Neuronal stem cell (in vitro differentiated cells): Measurements from ENCODE around the gene ZFTA.

Experiments
- DNase-seq: peaks from one replicate; pipeline ENCODE4 v3.0.0-alpha.2; 2013; ENCODE audit warnings: low spot score
- H2AFZ ChIP-seq: one replicate; pipeline ENCODE4 v1.6.1; 2013; ENCODE audit warnings: mild to moderate bottlenecking, low read length, inconsistent platforms
- H2AK5ac ChIP-seq: 2 replicates; pipeline ENCODE4 v1.6.1; 2013; ENCODE audit warnings: low read depth, mild to moderate bottlenecking, inconsistent platforms, low read length, moderate library complexity, mixed read lengths
- H2BK120ac ChIP-seq: 2 replicates; pipeline ENCODE4 v1.6.1; 2013; ENCODE audit warnings: low read depth, mild to moderate bottlenecking, inconsistent platforms, low read length, moderate library complexity, mixed read lengths
- H2BK12ac ChIP-seq: one replicate; pipeline ENCODE4 v1.6.1; 2013; ENCODE audit warnings: low read length, inconsistent platforms
- H2BK15ac ChIP-seq: 2 replicates; pipeline ENCODE4 v1.6.1; 2013; ENCODE audit warnings: mild to moderate bottlenecking, low read length, inconsistent platforms, mixed read lengths
- H2BK5ac ChIP-seq: one replicate; pipeline ENCODE4 v1.6.1; 2013; ENCODE audit warnings: inconsistent platforms, mild to moderate bottlenecking, low read length, moderate library complexity
- H3K14ac ChIP-seq: one replicate; pipeline ENCODE4 v1.6.1; 2013; ENCODE audit warnings: low read length, inconsistent platforms
- H3K18ac ChIP-seq: 2 replicates; pipeline ENCODE4 v1.6.1; 2013; ENCODE audit warnings: low read length, inconsistent platforms
- H3K23ac ChIP-seq: 2 replicates; pipeline ENCODE4 v1.6.1; 2013; ENCODE audit warnings: low read depth, mild to moderate bottlenecking, mixed read lengths, low read length, inconsistent platforms; ENCODE audit not compliant: poor library complexity
- H3K27ac ChIP-seq: replicated peaks from 3 replicates; pipeline ENCODE4 v1.5.1; 2013; ENCODE audit warnings: low read length, inconsistent platforms
- H3K27me3 ChIP-seq, 3 experiments: 2 replicates each; pipeline ENCODE4 v1.6.1; 2013; ENCODE audit warnings: low read length in 3 of 3, mild to moderate bottlenecking in 2 of 3, inconsistent platforms in 1 of 3, low read depth in 1 of 3, mixed read lengths in 1 of 3, moderate library complexity in 1 of 3; ENCODE audit not compliant: control insufficient read depth in 3 of 3, insufficient read depth in 3 of 3
- H3K36me3 ChIP-seq, 2 donors: replicated peaks in 1 of 2; 2 replicates each; pipeline ENCODE4 v1.6.1; 2013; ENCODE audit warnings: low read length in 2 of 2; ENCODE audit not compliant: control insufficient read depth in 2 of 2, insufficient read depth in 2 of 2
- H3K4ac ChIP-seq: 2 replicates; pipeline ENCODE4 v1.6.1; 2013; ENCODE audit warnings: inconsistent platforms, mild to moderate bottlenecking, low read length, moderate library complexity
- H3K4me1 ChIP-seq, 2 donors: 1 replicate in 1 of 2; 2 replicates in 1 of 2; pipeline ENCODE4 v1.6.1; 2013; ENCODE audit warnings: low read length in 2 of 2, low read depth in 1 of 2; ENCODE audit not compliant: control insufficient read depth in 2 of 2, insufficient read depth in 1 of 2
- H3K4me2 ChIP-seq: one replicate; pipeline ENCODE4 v1.6.1; 2013; ENCODE audit warnings: mild to moderate bottlenecking, low read length, inconsistent platforms; ENCODE audit not compliant: insufficient read depth, poor library complexity, severe bottlenecking
- H3K4me3 ChIP-seq, 2 donors: 2 replicates each; pipeline ENCODE4 v1.5.1; 2013; ENCODE audit warnings: low read length in 2 of 2, mild to moderate bottlenecking in 2 of 2, inconsistent platforms in 1 of 2, moderate library complexity in 1 of 2
- H3K79me1 ChIP-seq: one replicate; pipeline ENCODE4 v1.6.1; 2013; ENCODE audit warnings: low read depth, mild to moderate bottlenecking, inconsistent platforms, low read length, moderate library complexity
- H3K9ac ChIP-seq: one replicate; pipeline ENCODE4 v1.6.1; 2013; ENCODE audit warnings: mild to moderate bottlenecking, low read depth, low read length, inconsistent platforms; ENCODE audit not compliant: poor library complexity
- H3K9me3 ChIP-seq, 2 donors: replicated peaks in 1 of 2; 2 replicates each; pipeline versions ENCODE3 to v1.6.1; 2013; ENCODE audit warnings: low read length in 2 of 2, mild to moderate bottlenecking in 2 of 2, inconsistent platforms in 1 of 2, low read depth in 1 of 2, mixed read lengths in 1 of 2, moderate library complexity in 1 of 2; ENCODE audit not compliant: control insufficient read depth in 2 of 2, insufficient read depth in 1 of 2
- H4K8ac ChIP-seq: one replicate; pipeline ENCODE4 v1.6.1; 2013; ENCODE audit warnings: low read depth, mild to moderate bottlenecking, inconsistent platforms, low read length, moderate library complexity
- H4K91ac ChIP-seq: one replicate; pipeline ENCODE4 v1.6.1; 2013; ENCODE audit warnings: low read length, low read depth, mild to moderate bottlenecking, inconsistent platforms; ENCODE audit not compliant: poor library complexity
- WGBS, 2 donors: extraction: QIAGEN DNeasy Blood & Tissue Kit; methylation state at CpG; one replicate each; pipeline ENCODE4 v1.1.7; 2013; ENCODE audit warnings: missing lambda C conversion rate in 2 of 2, mixed read lengths in 1 of 2; ENCODE audit not compliant: insufficient read length in 2 of 2, insufficient replicate concordance in 1 of 2; ENCODE audit errors: extremely low coverage in 2 of 2; 5-methylcytosine and 5-hydroxymethylcytosine counted together

Gene ZFTA

GRCh38 chr11:63765688-63766241, 2.8 kb downstream of the ZFTA start:
- Histone ChIP-seq H3K36me3 (peaks cover 7 to 50% of the 10 kb centered on the region in 2 donors), H2BK15ac (no peak overlapping the region), H2AFZ (no peak overlapping the region), H3K79me1 (peaks cover 11% of the 10 kb centered on the region), H3K4me3 (no peak overlapping the region), H3K27me3 (no peaks in the 10 kb centered on the region), H4K8ac (no peak overlapping the region), H3K9ac (peak overlapping the region; percentile 68), H3K4me1 (peaks cover 36 to 41% of the 10 kb centered on the region in 2 donors), H3K18ac (no peak overlapping the region), H2AK5ac (peak overlapping the region; percentile 38), H2BK5ac (no peak overlapping the region), H2BK120ac (no peak overlapping the region), H3K27ac (no peak overlapping the region), H3K23ac (peak overlapping the region; percentile 30), H3K4ac (no peak overlapping the region), H4K91ac (no peak overlapping the region), H3K14ac (peak overlapping the region; percentile 32), H3K4me2 (no peak overlapping the region), H2BK12ac (no peak overlapping the region), H3K9me3 (no peaks in the 10 kb centered on the region)
- no CpG with 5 or more reads among the region's 18 CpGs for WGBS, 2 donors
- DNase-seq = no peak

- Histone ChIP-seq H3K4ac (no peak overlapping the region), H3K27ac (peak overlapping the region; percentile 93), H3K27me3 (no peaks in the 10 kb centered on the region), H3K18ac (peak overlapping the region; percentile 91), H3K4me2 (peak overlapping the region; percentile 95), H2BK120ac (peak overlapping the region; percentile 70), H4K91ac (no peak overlapping the region), H3K4me1 (peaks cover 33 to 42% of the 10 kb centered on the region in 2 donors), H2AFZ (no peak overlapping the region), H3K9ac (peak overlapping the region; percentile 60), H4K8ac (no peak overlapping the region), H2BK15ac (peak overlapping the region; percentile 46), H3K23ac (peak overlapping the region; percentile 95), H3K4me3 (no peak overlapping the region), H3K9me3 (no peaks in the 10 kb centered on the region), H2AK5ac (peak overlapping the region; percentile 97), H2BK5ac (peak overlapping the region; percentile 77), H2BK12ac (peak overlapping the region; percentile 82), H3K79me1 (peaks cover 11% of the 10 kb centered on the region), H3K14ac (no peak overlapping the region), H3K36me3 (peaks cover 8 to 58% of the 10 kb centered on the region in 2 donors)
- no peak for DNase-seq
- WGBS, 2 donors = no CpG with 5 or more reads among the region's 30 CpGs
These were observed 3.6 kb downstream of the ZFTA start for GRCh38 chr11:63764679-63765647.

- H4K8ac ChIP-seq = no peak overlapping the region
- WGBS, 2 donors = no CpG with 5 or more reads among the region's 23 CpGs
- no peak overlapping the region for H3K4ac ChIP-seq
- H3K9ac ChIP-seq = peak overlapping the region; percentile 60
- H2BK12ac ChIP-seq = peak overlapping the region; percentile 82
- no peak overlapping the region for H4K91ac ChIP-seq
- DNase-seq = no peak
- peak overlapping the region; percentile 70 for H2BK120ac ChIP-seq
- peaks cover 29 to 40% of the 10 kb centered on the region in 2 donors for H3K4me1 ChIP-seq
- peak overlapping the region in 1 of 2 donors; percentile 26 for H3K4me3 ChIP-seq
- H3K18ac ChIP-seq = peak overlapping the region; percentile 91
- H2BK15ac ChIP-seq = peak overlapping the region; percentile 46
- H3K4me2 ChIP-seq = peak overlapping the region; percentile 95
- peaks cover 8 to 64% of the 10 kb centered on the region in 2 donors for H3K36me3 ChIP-seq
- H3K9me3 ChIP-seq = no peaks in the 10 kb centered on the region
- H3K27ac ChIP-seq = peak overlapping the region; percentile 93
- H3K23ac ChIP-seq = peak overlapping the region; percentile 95
- H2AFZ ChIP-seq = no peak overlapping the region
- no peaks in the 10 kb centered on the region for H3K27me3 ChIP-seq
- H2AK5ac ChIP-seq = peak overlapping the region; percentile 97
- peaks cover 6% of the 10 kb centered on the region for H3K79me1 ChIP-seq
- no peak overlapping the region for H3K14ac ChIP-seq
- H2BK5ac ChIP-seq = peak overlapping the region; percentile 77
These were observed 4.3 kb downstream of the ZFTA start for GRCh38 chr11:63764340-63764678.
